GM12878 (cell line): ENCODE measurements around the gene MLXIP. TPM values are rescaled to one million over a fixed set of nuclear protein-coding genes. Genes with fewer than 3 reads are reported as not detected.

ENCODE experiments used
- FOXK2 ChIP-seq: fragments of 450-650 bp; IDR thresholded peaks from 2 replicates; pipeline ENCODE4 v1.6.1; 2017; ENCODE audit warnings: mild to moderate bottlenecking, moderate library complexity
- GABPA ChIP-seq: IDR thresholded peaks from 2 replicates; pipeline ENCODE4 v1.6.1; 2014; ENCODE audit warnings: antibody characterized with exemption, low read depth, mild to moderate bottlenecking, inconsistent platforms
- NBN ChIP-seq: fragments of 450-650 bp; IDR thresholded peaks from 2 replicates; pipeline ENCODE4 v1.6.1; 2016
- NR2C1 ChIP-seq: fragments of 450-650 bp; IDR thresholded peaks from 2 replicates; pipeline ENCODE4 v1.6.1; 2017; ENCODE audit warnings: antibody characterized with exemption, mild to moderate bottlenecking, moderate library complexity
- NR2F1 ChIP-seq: fragments of 450-650 bp; conservative IDR thresholded peaks from 2 replicates; pipeline ENCODE4 v1.6.1; 2017; ENCODE audit warnings: mild to moderate bottlenecking
- PAX5 ChIP-seq: IDR thresholded peaks from 2 replicates; pipeline ENCODE4 v1.6.1; 2011; ENCODE audit warnings: low read depth, low read length, borderline replicate concordance
- SMAD1 ChIP-seq: fragments of 450-650 bp; IDR thresholded peaks from 2 replicates; pipeline ENCODE4 v1.6.1; 2018; ENCODE audit warnings: mild to moderate bottlenecking, low read depth; ENCODE audit not compliant: partially characterized antibody
- SMAD5 ChIP-seq: IDR thresholded peaks from 2 replicates; pipeline ENCODE4 v1.6.1; 2016; ENCODE audit warnings: antibody characterized with exemption, low read depth
- WRNIP1 ChIP-seq: IDR thresholded peaks from 2 replicates; pipeline ENCODE4 v1.6.1; 2011; ENCODE audit warnings: low read depth, low read length, improper control_type of control experiment, borderline replicate concordance
- polyA plus RNA-seq, 11 experiments: library from polyadenylated mRNA; depleted of rRNA in 4 of 11; unstranded in 6 of 11; stranded (reverse) in 5 of 11; fragments of >200 nt; fragmentation: Nextera tagmentation in 4 of 11; fragmentation: Illumina TruSeq in 1 of 11; extraction: Ambion mirVana in 4 of 11; extraction: Trizol in 1 of 11; gene quantifications; 1 replicate in 1 of 11; 2 replicates in 10 of 11; pipeline versions ENCODE4 v1.2.1 to v1.2.3, GENCODE V29; 2011 to 2016; ENCODE audit warnings: inconsistent platforms in 2 of 11, missing spikeins in 2 of 11, low read depth in 1 of 11
- total RNA-seq, 4 experiments: library from RNA; depleted of rRNA in 3 of 4; stranded (reverse); fragments of >200 nt in 3 of 4; fragmentation: Illumina TruSeq in 1 of 4; extraction: Trizol in 1 of 4; gene quantifications; 2 replicates each; pipeline versions ENCODE4 v1.2.1 to v1.2.3, GENCODE V29; 2013 to 2021
- TF ChIP-seq, protein P1 (sequence below): fragments of 450-650 bp; formaldehyde crosslinking; IDR thresholded peaks from 2 replicates; pipeline ENCODE4 v1.4.0; 2022; ENCODE audit warnings: mild to moderate bottlenecking, moderate library complexity

The MLXIP gene
- total and polyA plus RNA-seq, 10 of the 15 experiments (the other 5 are each of a cell fraction or from before 2014, with no cell fraction given): 1.1 to 23.7 (median 7.0) TPM

DNA sequence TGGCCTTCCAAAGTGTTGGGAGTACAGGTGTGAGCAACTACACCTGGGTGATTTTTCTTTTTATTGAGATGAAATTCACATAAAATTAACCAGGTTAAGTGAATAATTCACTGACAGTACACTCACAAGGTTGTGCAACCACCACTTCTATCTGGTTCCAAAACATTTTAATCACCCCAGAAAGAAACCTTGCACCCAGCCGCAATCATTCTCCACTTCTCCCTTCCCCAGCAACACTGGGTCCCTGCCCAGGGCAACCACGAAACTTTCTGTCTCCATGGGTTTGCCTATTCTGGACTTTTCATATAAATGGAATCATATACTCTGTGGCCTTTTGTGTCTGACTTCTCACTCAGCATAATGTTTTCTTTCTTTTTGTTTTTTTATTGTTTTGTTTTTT, 26.3 kb upstream of the MLXIP start (continued):
- TF ChIP-seq, protein P1, sequence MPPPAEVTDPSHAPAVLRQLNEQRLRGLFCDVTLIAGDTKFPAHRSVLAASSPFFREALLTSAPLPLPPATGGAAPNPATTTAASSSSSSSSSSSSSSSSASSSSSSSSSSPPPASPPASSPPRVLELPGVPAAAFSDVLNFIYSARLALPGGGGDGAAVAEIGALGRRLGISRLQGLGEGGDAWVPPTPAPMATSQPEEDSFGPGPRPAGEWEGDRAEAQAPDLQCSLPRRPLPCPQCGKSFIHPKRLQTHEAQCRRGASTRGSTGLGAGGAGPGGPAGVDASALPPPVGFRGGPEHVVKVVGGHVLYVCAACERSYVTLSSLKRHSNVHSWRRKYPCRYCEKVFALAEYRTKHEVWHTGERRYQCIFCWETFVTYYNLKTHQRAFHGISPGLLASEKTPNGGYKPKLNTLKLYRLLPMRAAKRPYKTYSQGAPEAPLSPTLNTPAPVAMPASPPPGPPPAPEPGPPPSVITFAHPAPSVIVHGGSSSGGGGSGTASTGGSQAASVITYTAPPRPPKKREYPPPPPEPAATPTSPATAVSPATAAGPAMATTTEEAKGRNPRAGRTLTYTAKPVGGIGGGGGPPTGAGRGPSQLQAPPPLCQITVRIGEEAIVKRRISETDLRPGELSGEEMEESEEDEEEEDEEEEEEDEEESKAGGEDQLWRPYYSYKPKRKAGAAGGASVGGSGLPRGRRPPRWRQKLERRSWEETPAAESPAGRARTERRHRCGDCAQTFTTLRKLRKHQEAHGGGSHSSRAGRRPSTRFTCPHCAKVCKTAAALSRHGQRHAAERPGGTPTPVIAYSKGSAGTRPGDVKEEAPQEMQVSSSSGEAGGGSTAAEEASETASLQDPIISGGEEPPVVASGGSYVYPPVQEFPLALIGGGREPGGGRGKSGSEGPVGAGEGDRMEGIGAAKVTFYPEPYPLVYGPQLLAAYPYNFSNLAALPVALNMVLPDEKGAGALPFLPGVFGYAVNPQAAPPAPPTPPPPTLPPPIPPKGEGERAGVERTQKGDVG (CRISPR knock-in tag): no peak
- TF ChIP-seq GABPA (no peak), NR2C1 (no peak), SMAD5 (no peak), NR2F1 (no peak), WRNIP1 (no peak), PAX5 (no peak), FOXK2 (no peak), NBN (no peak), SMAD1 (no peak)
